GM18909 (cell line): ENCODE results near the gene EEF1A2.

ENCODE experiments used
- ATAC-seq: cut with Tn5 transposase; IDR thresholded peaks from one replicate; pipeline ENCODE4 v1.9.1; 2021; ENCODE audit warnings: mild to moderate bottlenecking; ENCODE audit not compliant: unreplicated experiment, poor library complexity

Gene EEF1A2

GRCh38 chr20:63501818-63502670 is 3.2 kb upstream of the EEF1A2 start:
- ATAC-seq, result no peak

DNA sequence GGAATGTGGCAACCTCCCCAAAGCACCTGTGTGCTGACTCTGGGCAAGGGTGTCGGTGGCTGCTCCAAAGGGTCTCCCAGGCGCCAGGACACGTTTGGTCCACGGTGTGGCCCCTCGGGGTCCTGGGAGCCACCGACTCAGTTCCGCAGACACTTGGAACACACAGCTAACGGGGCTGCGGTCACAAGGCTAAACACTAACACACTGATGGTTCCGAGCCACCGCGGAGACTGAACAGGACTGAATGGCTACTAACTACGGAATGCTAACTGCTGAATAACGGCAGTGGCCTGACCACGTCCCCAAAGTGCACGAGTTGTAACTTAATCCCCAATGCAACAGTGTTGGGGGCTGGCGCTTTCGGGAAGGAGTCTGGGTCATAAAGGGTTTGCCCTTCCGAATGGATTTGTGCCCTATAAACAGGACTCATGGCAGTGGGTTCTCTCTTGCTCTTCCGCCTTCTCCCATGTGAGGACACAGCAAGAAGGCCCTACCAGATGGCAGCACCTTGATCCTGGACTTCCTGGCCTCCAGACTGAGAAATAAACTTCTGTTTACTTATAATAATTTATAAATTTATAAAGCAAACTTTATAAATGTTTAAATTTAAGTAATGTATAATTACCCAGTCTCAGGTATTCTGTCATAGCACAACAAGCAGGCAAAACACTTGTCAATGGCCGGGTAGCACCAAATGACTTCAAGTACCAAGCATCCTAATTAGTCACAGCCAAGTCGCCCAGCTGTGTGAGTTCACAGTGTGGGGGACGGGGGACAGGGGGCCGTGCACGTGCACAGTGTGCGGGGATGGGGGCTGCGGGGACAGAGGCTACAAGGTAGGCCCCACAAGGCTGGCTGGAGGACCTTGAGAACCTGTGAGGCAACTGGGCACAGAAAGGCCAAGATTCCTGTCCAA is 2.3 kb upstream of the EEF1A2 start:
- ATAC-seq, result no peak

DNA sequence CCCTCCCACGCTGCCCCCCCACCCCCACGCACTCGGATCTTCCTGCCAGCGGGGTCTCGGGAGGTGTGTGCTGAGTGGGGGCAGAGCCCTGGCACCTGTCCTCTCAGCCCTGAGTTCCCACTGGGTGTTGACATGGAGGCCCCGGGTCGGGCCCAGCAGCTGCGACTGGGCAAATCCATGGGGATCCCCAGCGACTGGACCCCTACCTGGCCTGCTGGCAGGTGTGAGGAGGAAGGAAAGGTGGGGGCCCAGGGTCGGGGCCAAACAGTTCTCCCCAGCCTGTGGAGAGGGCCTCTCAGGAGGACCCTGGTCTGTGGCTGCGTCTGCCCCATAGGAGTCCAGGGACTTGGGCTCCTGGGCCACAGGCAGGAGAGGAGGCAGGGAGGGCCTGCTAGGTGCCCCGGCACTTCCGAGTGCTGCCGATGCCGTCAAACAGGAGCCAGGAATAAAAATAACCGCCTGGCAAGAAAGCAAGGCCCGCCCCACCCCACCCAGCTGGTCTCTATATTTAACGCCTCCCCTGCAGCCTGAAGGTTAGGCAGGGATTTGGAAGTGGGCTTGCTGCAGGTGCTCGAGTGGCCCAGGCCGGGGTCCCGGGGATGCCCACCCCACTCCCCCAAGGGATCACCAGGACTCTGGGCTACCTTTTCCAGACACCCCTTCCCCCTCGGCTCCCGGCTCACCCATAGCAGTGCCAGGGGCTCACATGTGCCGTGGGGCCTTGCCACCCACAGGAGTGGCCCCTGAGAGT is 1.4 kb upstream of the EEF1A2 start:
- ATAC-seq, result no peak

DNA sequence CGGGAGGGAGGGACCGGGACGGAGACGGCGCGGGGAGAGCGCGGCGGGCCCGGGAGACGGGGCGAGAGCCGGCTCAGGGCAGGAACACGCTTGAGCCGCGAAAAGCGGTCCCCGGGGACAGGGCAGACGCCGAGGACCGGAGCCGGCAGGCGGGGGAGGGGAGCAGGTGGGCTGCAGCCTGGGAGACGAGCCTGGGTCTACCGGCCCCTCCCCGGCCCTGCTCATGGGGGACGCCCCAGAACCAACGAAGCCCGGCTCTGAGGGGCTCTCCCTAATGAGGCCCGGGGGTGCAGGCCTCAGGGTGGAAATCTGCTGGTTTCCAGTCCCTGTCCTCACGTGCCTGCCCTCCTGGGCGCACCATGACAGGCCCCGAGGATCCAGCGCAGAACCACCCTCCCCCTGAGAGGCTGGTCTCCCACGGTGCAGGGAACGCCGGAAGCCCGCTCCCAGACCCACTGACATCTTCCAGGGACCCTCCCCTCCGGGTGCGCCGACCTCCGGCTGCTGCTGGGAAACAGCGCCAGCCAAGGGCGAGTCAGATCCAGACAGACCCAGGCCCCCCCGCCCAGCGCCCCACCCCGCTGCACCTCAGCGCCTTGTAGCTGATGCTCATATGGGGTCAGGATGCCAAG is 571 bp upstream of the EEF1A2 start:
- no peak for ATAC-seq

DNA sequence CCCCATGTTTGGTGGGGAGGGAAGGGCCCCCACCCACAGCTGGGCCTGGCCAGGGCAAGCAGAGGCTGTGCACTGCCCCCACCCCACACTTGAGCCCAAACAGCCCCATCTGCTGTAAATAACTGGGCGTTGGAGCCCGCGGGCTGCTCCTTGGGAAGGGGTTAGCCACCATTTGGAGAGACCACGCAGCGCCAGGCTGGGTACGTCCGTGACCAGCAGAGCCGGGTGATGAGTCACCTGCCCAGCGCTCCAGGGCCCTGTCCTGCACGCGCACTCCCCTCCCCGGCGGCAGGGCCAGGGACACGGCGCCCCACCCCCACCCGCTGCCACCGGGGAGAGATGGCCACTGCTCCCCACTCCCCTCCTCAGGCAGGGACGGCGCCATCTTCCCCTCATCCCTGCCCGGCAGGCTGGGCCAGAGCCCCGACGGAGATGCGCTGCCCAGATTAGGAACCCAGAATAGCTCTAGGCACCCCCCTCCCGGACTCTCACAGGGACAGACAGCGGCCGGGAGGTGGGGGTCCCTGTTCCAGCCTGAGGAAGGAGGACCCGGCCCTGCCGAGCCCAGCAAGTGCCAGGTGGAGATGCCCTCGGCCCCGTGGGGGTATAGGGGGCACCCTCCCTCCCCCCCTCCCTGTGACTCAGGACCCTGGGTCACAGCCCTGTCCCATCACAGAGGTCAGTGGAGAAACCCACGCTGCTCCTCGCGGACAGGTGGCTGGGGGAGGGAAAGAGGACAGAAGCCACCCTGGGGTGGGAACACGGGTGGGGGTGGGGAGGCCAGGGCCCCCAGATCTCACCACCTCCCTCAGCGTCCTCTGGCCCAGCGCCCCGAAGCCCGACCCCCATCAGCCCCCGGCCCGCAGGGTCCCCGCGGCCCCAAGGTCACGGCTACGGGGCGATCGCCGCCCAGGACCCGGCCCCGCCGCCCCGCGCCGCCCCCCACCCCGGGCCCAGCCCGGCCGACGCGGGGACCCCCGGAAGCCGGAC is 642 bp downstream of the EEF1A2 start:
- ATAC-seq, result no peak

- ATAC-seq, result no peak
Observed at GRCh38 chr20:63497138-63497945, 1.5 kb downstream of the EEF1A2 start.

GRCh38 chr20:63496596-63497120 is 2.2 kb downstream of the EEF1A2 start:
- ATAC-seq, result no peak

DNA sequence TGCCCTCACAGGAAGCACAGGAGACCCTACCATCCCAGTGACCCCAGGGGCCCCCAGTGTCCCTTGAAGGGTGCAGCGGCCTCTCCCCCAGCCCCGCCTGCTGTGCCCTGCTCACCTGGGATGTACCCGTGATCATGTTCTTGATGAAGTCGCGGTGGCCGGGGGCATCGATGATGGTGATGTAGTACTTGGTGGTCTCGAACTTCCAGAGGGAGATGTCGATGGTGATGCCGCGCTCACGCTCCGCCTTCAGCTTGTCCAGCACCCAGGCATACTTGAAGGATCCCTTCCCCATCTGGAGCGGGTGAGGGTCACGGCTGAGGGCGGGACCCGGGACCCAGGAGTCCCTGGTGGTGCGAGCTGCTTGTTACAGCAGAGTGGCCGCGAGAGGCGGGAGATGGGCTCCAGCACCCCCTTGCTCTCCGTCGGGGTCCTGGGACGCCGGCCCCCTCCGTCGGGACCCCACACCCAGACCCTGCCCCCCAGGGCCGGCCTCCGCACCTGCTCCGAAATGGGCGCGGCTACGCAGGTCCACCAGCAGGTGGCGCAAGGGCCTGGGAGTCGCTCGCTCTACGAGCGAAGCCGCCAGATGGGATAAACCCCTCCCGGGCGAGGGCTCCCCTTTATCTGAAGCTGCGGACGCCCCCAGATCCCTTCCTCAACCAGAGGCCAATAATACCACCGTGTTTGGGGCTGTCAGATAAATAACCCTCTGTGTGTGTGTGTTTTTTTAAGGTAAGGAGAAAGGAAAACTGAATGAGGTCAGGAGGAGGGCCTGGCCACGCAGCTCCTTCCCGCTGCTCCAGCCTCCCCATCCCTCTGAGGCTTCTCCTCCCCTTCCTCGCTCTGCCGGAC is 2.9 kb downstream of the EEF1A2 start:
- no peak for ATAC-seq

GRCh38 chr20:63495167-63495720 is 3.6 kb downstream of the EEF1A2 start:
- ATAC-seq, result no peak

DNA sequence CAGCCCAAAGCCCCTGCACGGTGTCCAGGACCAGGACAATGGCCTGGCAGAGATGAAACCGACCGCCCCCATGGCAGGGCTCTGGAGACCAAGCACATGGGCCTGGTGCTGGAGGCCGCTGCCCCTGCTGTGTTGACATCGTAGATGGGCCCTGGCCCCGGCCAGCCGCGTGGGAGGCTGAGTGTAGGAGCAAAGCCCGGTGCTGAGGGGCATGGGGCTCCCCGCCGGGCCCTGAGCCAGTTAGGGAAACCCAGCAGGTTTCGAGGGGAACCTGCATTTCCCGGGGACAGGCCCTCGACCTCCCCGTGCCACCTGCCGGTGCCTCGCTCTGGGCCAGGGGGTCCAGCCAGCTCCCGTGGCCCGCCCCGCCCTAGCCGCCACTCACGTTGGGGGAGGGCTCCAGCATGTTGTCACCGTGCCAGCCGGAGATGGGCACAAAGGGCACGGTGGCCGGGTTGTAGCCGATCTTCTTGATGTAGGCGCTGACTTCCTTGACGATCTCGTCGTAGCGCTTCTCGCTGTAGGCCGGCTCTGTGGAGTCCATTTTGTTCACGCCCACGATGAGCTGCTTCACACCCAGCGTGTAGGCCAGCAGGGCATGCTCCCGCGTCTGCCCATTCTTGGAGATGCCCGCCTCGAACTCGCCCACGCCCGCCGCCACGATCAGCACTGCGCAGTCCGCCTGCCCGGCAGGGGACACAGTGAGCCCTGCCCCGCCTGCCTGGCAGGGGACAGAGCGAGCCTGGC is 4.3 kb downstream of the EEF1A2 start:
- ATAC-seq, result no peak

DNA sequence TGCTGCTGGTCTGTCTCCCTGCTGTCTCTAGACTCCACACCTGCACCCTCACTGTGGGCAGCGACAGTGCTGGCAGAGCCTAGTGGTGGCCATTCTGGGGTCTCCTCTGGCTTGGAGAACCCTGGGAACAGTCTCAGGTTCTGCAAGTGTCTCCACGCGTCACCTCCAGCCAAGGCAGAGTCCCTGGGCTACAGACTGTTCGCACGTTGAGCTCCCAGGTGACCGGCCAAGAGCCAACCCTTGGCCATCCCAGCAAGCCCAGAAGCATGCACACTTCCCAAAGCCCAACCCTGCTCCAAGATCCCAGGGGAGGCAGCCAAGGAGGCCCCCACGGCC is 4.8 kb downstream of the EEF1A2 start:
- ATAC-seq, result no peak

DNA sequence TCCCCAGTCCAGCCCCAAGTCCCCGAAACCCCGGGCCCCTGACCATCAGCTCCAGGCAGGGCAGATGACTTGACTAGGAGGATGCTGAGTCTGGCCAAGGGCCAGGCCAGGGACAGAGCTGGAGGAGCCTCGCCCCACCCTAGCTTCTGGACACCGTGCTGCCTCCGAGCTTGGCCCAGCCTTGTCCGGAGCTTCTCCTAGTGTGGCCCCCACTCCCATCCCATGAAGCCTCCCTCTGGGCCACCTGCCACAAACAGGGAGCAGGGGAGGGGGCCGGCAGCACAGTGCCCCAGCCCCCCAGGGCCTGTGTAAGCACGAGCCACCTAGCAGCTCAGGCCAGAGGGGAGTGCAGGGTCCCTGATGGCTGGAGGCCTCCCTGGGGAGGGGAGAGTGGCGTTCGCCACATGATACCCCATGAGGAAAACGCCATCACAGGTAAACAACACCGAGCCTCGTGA is 5.3 kb downstream of the EEF1A2 start:
- ATAC-seq, result no peak

DNA sequence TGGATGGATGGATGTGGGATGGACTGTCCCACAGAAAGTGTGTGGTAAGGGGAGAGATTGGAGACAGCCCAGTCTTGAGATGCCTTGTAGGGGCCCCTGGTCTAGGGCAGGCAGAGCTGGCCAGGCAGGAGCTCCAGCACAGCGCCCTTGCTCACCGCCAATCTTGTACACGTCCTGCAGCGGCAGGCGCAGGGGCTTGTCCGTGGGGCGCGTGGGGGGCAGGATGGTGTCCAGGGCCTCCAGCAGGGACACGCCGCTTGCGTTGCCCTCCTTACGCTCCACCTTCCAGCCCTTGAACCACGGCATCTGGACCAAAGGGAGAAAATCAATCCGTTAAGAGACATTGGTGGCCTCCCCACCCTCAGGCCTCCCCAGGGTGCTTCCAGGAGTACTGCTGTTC is 5.9 kb downstream of the EEF1A2 start:
- ATAC-seq, result no peak

- ATAC-seq, result no peak
Observed at GRCh38 chr20:63492518-63492917, 6.4 kb downstream of the EEF1A2 start.

DNA sequence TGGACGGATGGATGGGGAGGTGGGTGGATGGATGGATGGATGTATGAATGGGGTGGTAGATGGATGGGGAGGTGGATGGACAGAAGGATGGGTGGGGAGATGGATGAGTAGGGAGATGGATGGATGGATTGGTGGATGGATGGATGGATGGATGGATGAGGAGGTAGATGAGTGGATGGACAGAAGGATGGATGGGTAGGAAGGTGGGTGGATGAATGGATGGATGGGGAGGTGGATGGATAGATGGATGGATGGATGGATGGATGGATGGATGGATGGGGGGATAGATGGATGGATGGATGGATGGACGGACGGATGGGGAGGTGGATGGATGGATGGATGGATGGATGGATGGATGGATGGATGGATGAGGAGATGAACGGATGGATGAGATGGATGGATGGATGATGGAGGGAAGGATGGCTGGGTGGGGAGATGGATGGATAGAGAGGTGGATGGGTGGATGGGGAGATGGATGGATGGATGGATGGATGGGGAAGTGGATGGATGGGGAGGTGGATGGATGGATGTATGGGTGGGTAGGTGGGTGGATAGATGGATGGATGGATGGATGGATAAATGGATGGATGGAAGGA is 7.2 kb downstream of the EEF1A2 start:
- ATAC-seq, result no peak

- ATAC-seq, result no peak
Observed at GRCh38 chr20:63491078-63491477, 7.8 kb downstream of the EEF1A2 start.
